Esophagus muscularis mucosa (tissue), 4 donors: Measurements from ENCODE around the gene ANKRD13C. TPM values are rescaled to one million over a fixed set of nuclear protein-coding genes. Genes with fewer than 3 reads are reported as not detected.

Experiments
- DNase-seq: peaks from one replicate; pipeline ENCODE4 v3.0.0-alpha.2; 2017; ENCODE audit errors: extremely low spot score
- H3K27ac ChIP-seq, 4 donors: fragments of 200-600 bp; sonication (generic); replicated peaks in 1 of 4; 1 replicate in 3 of 4; 2 replicates in 1 of 4; pipeline ENCODE4 v1.5.1; 2016 to 2019; ENCODE audit warnings: mild to moderate bottlenecking in 1 of 4
- H3K27me3 ChIP-seq, 4 donors: fragments of 200-600 bp; sonication (generic); one replicate each; pipeline versions ENCODE4 v1.5.1 to v1.6.0; 2016 to 2019
- H3K36me3 ChIP-seq, 4 donors: fragments of 200-600 bp; sonication (generic); one replicate each; pipeline ENCODE4 v1.5.1; 2016 to 2019
- H3K4me1 ChIP-seq, 4 donors: fragments of 200-600 bp; sonication (generic); one replicate each; pipeline ENCODE4 v1.5.1; 2016 to 2019
- H3K4me3 ChIP-seq, 4 donors: fragments of 200-600 bp; sonication (generic); 1 replicate in 2 of 4; 2 replicates in 2 of 4; pipeline ENCODE4 v1.5.1; 2016 to 2019; ENCODE audit warnings: mild to moderate bottlenecking in 4 of 4, moderate library complexity in 1 of 4
- H3K9me3 ChIP-seq, 4 donors: fragments of 200-600 bp; sonication (generic); 1 replicate in 3 of 4; 2 replicates in 1 of 4; pipeline ENCODE4 v1.5.1; 2016 to 2019
- CTCF ChIP-seq, 3 experiments: fragments of 200-600 bp in 2 of 3; fragments of 450-650 bp in 1 of 3; sonication (generic) in 2 of 3; IDR thresholded peaks; one replicate each; pipeline ENCODE4 v1.5.1; 2017 to 2019; ENCODE audit warnings: antibody characterized with exemption in 3 of 3, mild to moderate bottlenecking in 2 of 3, moderate library complexity in 1 of 3
- EP300 ChIP-seq: sonication (generic); formaldehyde crosslinking; IDR thresholded peaks from one replicate; pipeline ENCODE4 v1.6.1; 2017; ENCODE audit warnings: antibody characterized with exemption
- POLR2A ChIP-seq: fragments of 450-650 bp; IDR thresholded peaks from one replicate; pipeline ENCODE4 v1.6.1; 2017; ENCODE audit warnings: antibody characterized with exemption, moderate library complexity, mild to moderate bottlenecking, low read depth
- POLR2AphosphoS5 ChIP-seq, 2 donors: sonication (generic); formaldehyde crosslinking; IDR thresholded peaks; one replicate each; pipeline ENCODE4 v1.6.1; 2017; ENCODE audit warnings: antibody characterized with exemption in 2 of 2
- WGBS: methylation state at CpG from one replicate; pipeline ENCODE4 v1.1.5; 2018; 5-methylcytosine and 5-hydroxymethylcytosine counted together
- intact Hi-C: fragments of 100-400 bp; cut with DNase I; formaldehyde crosslinking; loops from one replicate; pipeline ENCODE4 v1.15.1; 2023
- total RNA-seq, 4 donors: library from RNA; depleted of rRNA; stranded (reverse); fragments of >200 nt; gene quantifications; one replicate each; pipeline versions ENCODE4 v1.1.0 to v1.2.1, GENCODE V29; 2016

The ANKRD13C gene
- total RNA-seq, 4 donors from 2014 or later, result 23.0 to 30.2 (median 26.5) TPM

GRCh38 chr1:70222716-70223235 lies 131.7 kb downstream of the ANKRD13C start:
- TF ChIP-seq POLR2AphosphoS5 (IDR thresholded peaks at IDR 0.05) (no peak), POLR2A (no peak), CTCF (IDR thresholded peaks at IDR 0.05) (no peak), EP300 (no peak)
- WGBS, result 34% methylated on average over 3 of the region's 3 CpGs
- intact Hi-C loops, result no loop called here
- Histone ChIP-seq H3K27me3 (no peaks in the 10 kb centered on the region), H3K4me3 (peak overlapping the region in 2 of 4 donors; percentile 84 to 86), H3K4me1 (peaks cover 60 to 67% (median 63%) of the 10 kb centered on the region in 4 donors), H3K27ac (peak overlapping the region; percentile 94 to 97 (median 96)), H3K36me3 (peaks cover 0 to 27% (median 9%) of the 10 kb centered on the region in 4 donors), H3K9me3 (no peaks in the 10 kb centered on the region)
- DNase-seq, result no peak

- WGBS, result under 1% methylated on average over 40 of the region's 74 CpGs
- Histone ChIP-seq H3K4me1 (peaks cover 47 to 54% (median 50%) of the 10 kb centered on the region in 4 donors), H3K27ac (peak within 1 kb of the TSS; percentile 94 to 97 (median 96)), H3K27me3 (no peaks in the 10 kb centered on the region), H3K9me3 (no peaks in the 10 kb centered on the region), H3K4me3 (peak within 1 kb of the TSS; percentile 79 to 86 (median 82)), H3K36me3 (peaks cover 0 to 25% (median 10%) of the 10 kb centered on the region in 4 donors)
- peak; percentile 98 for DNase-seq
- intact Hi-C loops, result loop anchor here (1.0 kb wide), 1 partner anchor 133 kb away; the partner anchor contains the start of gene ANKRD13C
- TF ChIP-seq POLR2A (peak; percentile 21), POLR2AphosphoS5 (IDR thresholded peaks at IDR 0.05) (peak; percentile 89 to 92), CTCF (IDR thresholded peaks at IDR 0.05) (peak in 2 of 3 experiments; percentile 8 to 28), EP300 (no peak)
Measured at GRCh38 chr1:70221238-70222121, 133.0 kb downstream of the ANKRD13C start, which contains the start of gene SRSF11. SRSF11 (plus strand) TSS chr1:70221380; CDS start chr1:70221637, 257 bp downstream.

- H3K27ac ChIP-seq, result peak overlapping the region; percentile 94 to 97 (median 96)
- peaks cover 0 to 25% (median 14%) of the 10 kb centered on the region in 4 donors for H3K36me3 ChIP-seq
- no peaks in the 10 kb centered on the region for H3K27me3 ChIP-seq
- H3K4me1 ChIP-seq, result peaks cover 42 to 46% (median 44%) of the 10 kb centered on the region in 4 donors
- DNase-seq, result no peak
- H3K9me3 ChIP-seq, result no peaks in the 10 kb centered on the region
- intact Hi-C loops, result loop anchor here (1.0 kb wide), 1 partner anchor 134 kb away; the partner anchor contains the start of gene ANKRD13C
- H3K4me3 ChIP-seq, result peak overlapping the region; percentile 79 to 86 (median 82)
- TF ChIP-seq EP300 (no peak), POLR2A (no peak), CTCF (IDR thresholded peaks at IDR 0.05) (no peak), POLR2AphosphoS5 (IDR thresholded peaks at IDR 0.05) (no peak)
- 52% methylated on average over 17 of the region's 17 CpGs for WGBS
Measured at GRCh38 chr1:70220517-70221237, 133.8 kb downstream of the ANKRD13C start.

- Histone ChIP-seq H3K27me3 (no peaks in the 10 kb centered on the region), H3K9me3 (no peaks in the 10 kb centered on the region), H3K27ac (no peak overlapping the region), H3K4me1 (peaks cover 38 to 40% (median 39%) of the 10 kb centered on the region in 4 donors), H3K36me3 (peaks cover 0 to 25% (median 18%) of the 10 kb centered on the region in 4 donors), H3K4me3 (no peak overlapping the region)
- TF ChIP-seq EP300 (no peak), POLR2AphosphoS5 (IDR thresholded peaks at IDR 0.05) (no peak), POLR2A (no peak), CTCF (IDR thresholded peaks at IDR 0.05) (no peak)
- DNase-seq, result no peak
- intact Hi-C loops, result no loop called here
- WGBS, result 89% methylated on average over 2 of the region's 2 CpGs
Measured at GRCh38 chr1:70220015-70220414, 134.5 kb downstream of the ANKRD13C start.
